Smooth muscle cell (in vitro differentiated cells): ENCODE data around the gene PTCD3. TPM values are rescaled to one million over a fixed set of nuclear protein-coding genes. Genes with fewer than 3 reads are reported as not detected.

Experiments used
- DNase-seq: peaks from one replicate; lab custom pipeline; 2025; ENCODE audit not compliant: unreplicated experiment; lab: John Stamatoyannopoulos, UW
- H2AFZ ChIP-seq: fragments of 200-600 bp; sonication (generic); 2 replicates; pipeline ENCODE4 v1.6.0; 2016; ENCODE audit warnings: antibody characterized with exemption, low read depth, mild to moderate bottlenecking
- H3F3A ChIP-seq: fragments of 200-600 bp; sonication (generic); 2 replicates; pipeline ENCODE4 v1.6.0; 2017; ENCODE audit warnings: antibody characterized with exemption, low read depth
- H3K27ac ChIP-seq: fragments of 200-600 bp; sonication (generic); 2 replicates; pipeline ENCODE4 v1.5.1; 2016; ENCODE audit warnings: low read depth, mild to moderate bottlenecking
- H3K27me3 ChIP-seq: fragments of 200-600 bp; sonication (generic); 2 replicates; pipeline ENCODE4 v1.6.1; 2016; ENCODE audit warnings: low read depth, mild to moderate bottlenecking
- H3K36me3 ChIP-seq: fragments of 200-600 bp; sonication (generic); 2 replicates; pipeline ENCODE4 v1.5.1; 2016; ENCODE audit warnings: low read depth
- H3K4me1 ChIP-seq: fragments of 200-600 bp; sonication (generic); 2 replicates; pipeline ENCODE4 v1.5.1; 2016; ENCODE audit warnings: low read depth
- H3K4me2 ChIP-seq: fragments of 200-600 bp; sonication (generic); 2 replicates; pipeline ENCODE4 v1.6.0; 2016; ENCODE audit warnings: mild to moderate bottlenecking
- H3K4me3 ChIP-seq: fragments of 200-600 bp; sonication (generic); 2 replicates; pipeline ENCODE4 v1.5.1; 2016; ENCODE audit warnings: mild to moderate bottlenecking
- H3K79me2 ChIP-seq: fragments of 200-600 bp; sonication (generic); 2 replicates; pipeline ENCODE4 v1.6.0; 2016; ENCODE audit warnings: low read depth, mild to moderate bottlenecking
- H3K9ac ChIP-seq: fragments of 200-600 bp; sonication (generic); 2 replicates; pipeline ENCODE4 v1.6.0; 2016; ENCODE audit warnings: low read depth
- H3K9me3 ChIP-seq: fragments of 200-600 bp; sonication (generic); replicated peaks from 2 replicates; pipeline ENCODE4 v1.5.1; 2016; ENCODE audit warnings: low read depth
- H4K20me1 ChIP-seq: fragments of 200-600 bp; sonication (generic); 2 replicates; pipeline ENCODE4 v1.6.0; 2016; ENCODE audit warnings: low read depth
- WGBS: methylation state at CpG from one replicate; pipeline ENCODE4 v1.1.7; 2016; ENCODE audit warnings: low lambda C conversion rate; 5-methylcytosine and 5-hydroxymethylcytosine counted together
- polyA plus RNA-seq: library from polyadenylated mRNA; unstranded; fragments of >200 nt; fragmentation: Nextera tagmentation; extraction: Ambion mirVana; gene quantifications from 2 replicates; pipeline ENCODE4 v1.2.1, GENCODE V29; 2016
- total RNA-seq: library from RNA; depleted of rRNA; stranded (reverse); fragments of >200 nt; gene quantifications from 2 replicates; pipeline ENCODE4 v1.2.3, GENCODE V29; 2014
- TF ChIP-seq, protein P1 (sequence below): fragments of 200-600 bp; sonication (generic); IDR thresholded peaks from 2 replicates; pipeline ENCODE4 v1.5.1; 2017; ENCODE audit warnings: borderline replicate concordance, mild to moderate bottlenecking, antibody characterized with exemption; ENCODE audit not compliant: insufficient read depth, poor library complexity, severe bottlenecking

The PTCD3 gene
- total RNA-seq (78.7 and 147 TPM in 2 replicates), polyA plus RNA-seq (42.2 and 58.7 TPM in 2 replicates)

DNA sequence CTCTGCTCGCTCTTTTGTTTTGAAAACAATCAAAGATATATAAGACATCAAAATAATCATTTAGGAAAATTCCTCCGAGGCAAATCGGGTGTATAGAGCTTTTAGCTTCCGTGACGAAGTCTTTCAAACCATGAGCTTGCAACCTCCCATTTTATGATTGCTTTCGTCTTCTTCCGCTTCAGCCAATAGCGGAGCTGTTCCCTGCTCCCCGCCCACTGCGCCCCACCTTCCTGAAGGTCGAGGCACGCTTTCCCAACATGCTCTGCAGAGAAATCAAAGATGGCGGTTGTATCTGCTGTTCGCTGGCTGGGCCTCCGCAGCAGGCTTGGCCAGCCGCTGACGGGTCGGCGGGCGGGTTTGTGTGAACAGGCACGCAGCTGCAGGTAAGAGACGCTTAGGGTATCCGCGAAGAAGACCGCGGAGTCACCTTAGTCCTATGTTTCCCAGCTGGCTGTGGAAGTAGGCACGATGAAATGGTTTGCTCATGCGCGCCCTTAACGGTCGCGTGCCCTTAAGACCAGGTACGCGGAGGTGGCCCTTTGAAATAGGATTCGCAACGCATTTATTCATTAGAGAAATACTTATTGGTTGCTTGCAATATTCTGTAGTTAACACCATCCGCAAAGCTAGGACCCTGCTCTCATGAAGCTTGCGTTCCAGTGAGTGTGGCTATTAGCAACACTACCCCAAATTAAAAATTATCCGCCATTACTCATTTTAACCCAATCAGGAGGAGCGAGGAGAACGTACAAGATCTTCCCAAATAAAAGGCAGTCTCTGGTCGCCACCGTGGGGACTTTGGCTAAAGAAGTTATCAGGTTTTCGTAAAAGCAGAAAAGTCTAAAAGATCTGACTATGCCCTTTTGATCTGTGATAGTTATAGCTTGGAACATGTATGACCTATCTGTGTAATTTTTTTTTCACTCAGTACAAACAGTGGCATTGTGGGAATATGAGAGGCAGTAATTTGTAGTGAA lies at the start of gene PTCD3:
PTCD3 (plus strand) TSS at position 267 of the 977 bp plus-strand sequence; CDS start at position 280, 13 bp downstream.
- no peaks in the 10 kb centered on the region for H3K27me3 ChIP-seq
- DNase-seq = peak; percentile 65
- peak within 1 kb of the TSS; percentile 100 for H3K4me2 ChIP-seq
- no peaks in the 10 kb centered on the region for H3K9me3 ChIP-seq
- H3K27ac ChIP-seq = peak within 1 kb of the TSS; percentile 78
- H3K4me3 ChIP-seq = peak within 1 kb of the TSS; percentile 94
- TF ChIP-seq, protein P1, sequence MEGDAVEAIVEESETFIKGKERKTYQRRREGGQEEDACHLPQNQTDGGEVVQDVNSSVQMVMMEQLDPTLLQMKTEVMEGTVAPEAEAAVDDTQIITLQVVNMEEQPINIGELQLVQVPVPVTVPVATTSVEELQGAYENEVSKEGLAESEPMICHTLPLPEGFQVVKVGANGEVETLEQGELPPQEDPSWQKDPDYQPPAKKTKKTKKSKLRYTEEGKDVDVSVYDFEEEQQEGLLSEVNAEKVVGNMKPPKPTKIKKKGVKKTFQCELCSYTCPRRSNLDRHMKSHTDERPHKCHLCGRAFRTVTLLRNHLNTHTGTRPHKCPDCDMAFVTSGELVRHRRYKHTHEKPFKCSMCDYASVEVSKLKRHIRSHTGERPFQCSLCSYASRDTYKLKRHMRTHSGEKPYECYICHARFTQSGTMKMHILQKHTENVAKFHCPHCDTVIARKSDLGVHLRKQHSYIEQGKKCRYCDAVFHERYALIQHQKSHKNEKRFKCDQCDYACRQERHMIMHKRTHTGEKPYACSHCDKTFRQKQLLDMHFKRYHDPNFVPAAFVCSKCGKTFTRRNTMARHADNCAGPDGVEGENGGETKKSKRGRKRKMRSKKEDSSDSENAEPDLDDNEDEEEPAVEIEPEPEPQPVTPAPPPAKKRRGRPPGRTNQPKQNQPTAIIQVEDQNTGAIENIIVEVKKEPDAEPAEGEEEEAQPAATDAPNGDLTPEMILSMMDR = no peak
- H3K9ac ChIP-seq = peak within 1 kb of the TSS; percentile 92
- H4K20me1 ChIP-seq = peaks cover 7% of the 10 kb centered on the region
- peaks cover 13% of the 10 kb centered on the region for H3K36me3 ChIP-seq
- H3K79me2 ChIP-seq = peaks cover 79% of the 10 kb centered on the region
- peak within 1 kb of the TSS; percentile 85 for H2AFZ ChIP-seq
- under 1% methylated on average over 44 of the region's 44 CpGs for WGBS
- peaks cover 16% of the 10 kb centered on the region for H3K4me1 ChIP-seq
- H3F3A ChIP-seq = no peaks in the 10 kb centered on the region

DNA sequence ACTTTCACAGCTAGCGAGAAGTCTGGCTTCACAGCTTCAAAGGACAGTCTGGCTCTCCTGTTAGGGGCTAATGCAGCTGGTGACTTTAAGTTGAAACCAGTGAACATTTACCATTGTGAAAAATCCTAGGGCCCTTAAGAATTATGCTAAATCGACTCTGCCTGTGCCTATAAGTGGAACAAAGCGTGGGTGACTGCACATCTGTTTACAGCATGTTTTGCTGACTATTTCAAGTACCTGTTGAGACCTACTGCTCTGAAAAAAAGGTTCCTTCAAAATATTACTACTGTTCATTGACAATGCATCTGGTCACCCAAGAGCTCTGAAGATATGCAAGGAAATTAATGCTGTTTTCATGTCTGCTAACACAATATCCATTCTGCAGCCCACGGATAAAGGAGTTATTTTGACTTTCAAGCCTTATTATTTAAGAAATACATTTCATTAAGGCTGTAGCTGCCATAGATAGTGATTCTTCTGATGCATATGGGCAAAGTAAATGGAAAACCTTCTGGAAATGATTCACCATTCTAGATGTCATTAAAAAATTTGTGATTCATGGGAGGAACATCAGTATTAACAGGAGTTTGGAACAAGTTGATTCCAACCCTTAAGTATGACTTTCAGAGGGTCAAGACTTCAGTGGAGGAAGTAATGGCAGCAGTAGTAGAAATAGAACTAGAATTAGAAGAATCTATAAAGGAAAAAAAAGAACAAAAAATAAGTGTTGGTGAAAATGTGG lies 49.3 kb upstream of the PTCD3 start:
- no peak overlapping the region for H3K4me2 ChIP-seq
- H3K4me3 ChIP-seq = no peak overlapping the region
- H3K9me3 ChIP-seq = no peaks in the 10 kb centered on the region
- TF ChIP-seq, protein P1 = no peak
- H2AFZ ChIP-seq = no peak overlapping the region
- H3K27ac ChIP-seq = no peak overlapping the region
- no peak for DNase-seq
- H3K9ac ChIP-seq = no peak overlapping the region
- no peaks in the 10 kb centered on the region for H3K4me1 ChIP-seq
- H3K79me2 ChIP-seq = no peaks in the 10 kb centered on the region
- H3K27me3 ChIP-seq = no peaks in the 10 kb centered on the region
- 99% methylated on average over 4 of the region's 4 CpGs for WGBS
- peaks cover 2% of the 10 kb centered on the region for H3K36me3 ChIP-seq
- no peaks in the 10 kb centered on the region for H3F3A ChIP-seq
- no peaks in the 10 kb centered on the region for H4K20me1 ChIP-seq

DNA sequence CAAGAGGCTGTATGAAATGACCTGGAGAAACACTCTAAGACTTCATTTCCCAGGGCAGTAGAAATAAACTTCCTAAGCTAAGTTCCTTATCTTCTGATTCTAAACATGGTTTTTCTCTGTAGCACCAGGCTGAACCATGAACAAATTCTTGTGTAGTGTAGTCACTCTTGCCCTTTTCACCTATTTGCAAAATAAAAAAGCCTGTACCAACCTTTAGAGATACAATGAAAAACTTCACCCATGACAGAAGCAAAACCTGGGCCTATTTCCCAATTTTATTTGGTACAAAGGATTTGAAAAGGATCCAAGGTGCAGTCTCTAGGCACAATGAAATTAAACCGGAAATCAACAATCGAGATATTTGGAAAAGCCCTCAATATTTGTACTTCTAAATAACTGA lies 44.0 kb upstream of the PTCD3 start:
- Histone ChIP-seq H4K20me1 (no peaks in the 10 kb centered on the region), H3K4me3 (no peak overlapping the region), H3K4me2 (no peak overlapping the region), H3K36me3 (peaks cover 26% of the 10 kb centered on the region), H2AFZ (no peak overlapping the region), H3K27me3 (no peaks in the 10 kb centered on the region), H3K9ac (no peak overlapping the region), H3F3A (no peaks in the 10 kb centered on the region), H3K4me1 (no peaks in the 10 kb centered on the region), H3K27ac (peak overlapping the region; percentile 27), H3K79me2 (no peaks in the 10 kb centered on the region), H3K9me3 (peaks cover 7% of the 10 kb centered on the region)
- 100% methylated on average over 2 of the region's 2 CpGs for WGBS
- no peak for DNase-seq
- TF ChIP-seq, protein P1 = no peak
